Heart right ventricle (tissue), 16 donors: Measurements from ENCODE around the gene TEX22. TPM values are rescaled to one million over a fixed set of nuclear protein-coding genes. Genes with fewer than 3 reads are reported as not detected.

Source experiments
- ATAC-seq, 8 donors: fragments of 200-7000 bp; cut with Tn5 transposase; one replicate each; pipeline ENCODE4 v1.9.1; 2020; ENCODE audit warnings: mild to moderate bottlenecking in 8 of 8, moderate library complexity in 8 of 8, moderate number of reproducible peaks in 1 of 8
- DNase-seq, 2 donors: peaks; one replicate each; pipeline ENCODE4 v3.0.0-alpha.2; 2020
- H3K27ac ChIP-seq, 10 donors: fragments of 200-600 bp; sonication (generic) in 2 of 10; one replicate each; pipeline versions ENCODE4 v1.5.0 to v1.8.0; 2020 to 2022; ENCODE audit warnings: mild to moderate bottlenecking in 3 of 10
- H3K27me3 ChIP-seq, 7 donors: fragments of 200-600 bp; one replicate each; pipeline ENCODE4 v1.8.0; 2021 to 2022; ENCODE audit warnings: mild to moderate bottlenecking in 2 of 7
- H3K36me3 ChIP-seq, 9 donors: fragments of 200-600 bp; sonication (generic) in 1 of 9; one replicate each; pipeline versions ENCODE4 v1.5.0 to v1.8.0; 2020 to 2022; ENCODE audit warnings: mild to moderate bottlenecking in 2 of 9
- H3K4me1 ChIP-seq, 9 donors: fragments of 200-600 bp; sonication (generic) in 1 of 9; one replicate each; pipeline versions ENCODE4 v1.5.0 to v1.8.0; 2020 to 2022; ENCODE audit warnings: mild to moderate bottlenecking in 4 of 9
- H3K4me3 ChIP-seq, 10 donors: fragments of 200-600 bp; sonication (generic) in 2 of 10; one replicate each; pipeline versions ENCODE4 v1.5.0 to v1.8.0; 2020 to 2022; ENCODE audit warnings: mild to moderate bottlenecking in 7 of 10, moderate library complexity in 2 of 10
- H3K9me3 ChIP-seq, 11 donors: fragments of 200-600 bp in 10 of 11; sonication (generic) in 2 of 11; one replicate each; pipeline versions ENCODE4 v1.5.0 to v1.8.0; 2013 to 2022; ENCODE audit warnings: mild to moderate bottlenecking in 2 of 11, control low read depth in 1 of 11, moderate library complexity in 1 of 11
- WGBS, 2 donors: extraction: QIAGEN DNeasy Blood & Tissue Kit; methylation state at CpG; one replicate each; pipeline ENCODE4 v1.1.7; 2013; ENCODE audit warnings: inconsistent platforms in 1 of 2; 5-methylcytosine and 5-hydroxymethylcytosine counted together
- intact Hi-C, 10 donors: fragments of 100-400 bp; cut with DNase I; formaldehyde crosslinking; loops; one replicate each; pipeline versions ENCODE4 v1.11.1 to v1.14.2; 2022
- polyA plus RNA-seq, 2 donors: library from polyadenylated mRNA; stranded (reverse); fragments of 200-250 nt; gene quantifications; one replicate each; pipeline ENCODE4 v1.2.3, GENCODE V29; 2013
- total RNA-seq, 10 donors: library from RNA; stranded (reverse); fragmentation: NEBNext Ultra II Directional in 3 of 10; extraction: Animal tissue kit (Norgen Biotek cat#: 25700) in 3 of 10; gene quantifications; one replicate each; pipeline versions ENCODE4 v1.2.1 to v1.2.4, GENCODE V29; 2021 to 2023
- TF ChIP-seq, protein P1 (sequence below), 9 donors: fragments of 200-600 bp; sonication (generic) in 2 of 9; IDR thresholded peaks; one replicate each; pipeline versions ENCODE4 v1.5.0 to v1.8.0; 2021 to 2022; ENCODE audit warnings: antibody characterized with exemption in 9 of 9, mild to moderate bottlenecking in 5 of 9, moderate library complexity in 1 of 9
- donor health status: Arrhythmogenic right ventricular cardiomyopathy.
- donor health status: ischemic (EF 13 %, LVEDD 7.1; RV severe dilation, severe dysfunction).
- donor health status: healthy with polysubstance abuse.
- donor health status: DM: no; HTN: yes; CAD: no.
- donor health status: DM: no; HTN: no; CAD: no.
- donor health status: ischemic (EF 25% LVEDD 6.9; RV normal size, moderate dysfunction).
- donor health status: ischemic (EF 25% LVEDD 5.7; RV mildly dilated, moderate dysfunction).
- donor health status: healthy.
- donor health status: DM: yes; HTN: yes; CAD: no.
- donor health status: Ischemic cardiomyopathy.
- donor health status: ischemic (EF 35%, LVEDD 5.7; RV mildly dilated, moderate dysfunction).
- donor health status: nonischemic (EF 11% LVEDD 7.7; RV severe dilation, severe dysfunction).
- donor health status: DM: yes; HTN: yes; CAD: no.
- donor health status: PGD.
- donor health status: ischemic (EF 29% LVEDD 5.4; RV normal size, mild dysfunction).
- donor health status: nonischemic (EF 23%, LVEDD 6.1; RV moderate dilation, normal function).

The TEX22 gene
- total and polyA plus RNA-seq, 12 donors, result 0.07 to 2.0 (median 0.66) TPM; not detected in 2

DNA sequence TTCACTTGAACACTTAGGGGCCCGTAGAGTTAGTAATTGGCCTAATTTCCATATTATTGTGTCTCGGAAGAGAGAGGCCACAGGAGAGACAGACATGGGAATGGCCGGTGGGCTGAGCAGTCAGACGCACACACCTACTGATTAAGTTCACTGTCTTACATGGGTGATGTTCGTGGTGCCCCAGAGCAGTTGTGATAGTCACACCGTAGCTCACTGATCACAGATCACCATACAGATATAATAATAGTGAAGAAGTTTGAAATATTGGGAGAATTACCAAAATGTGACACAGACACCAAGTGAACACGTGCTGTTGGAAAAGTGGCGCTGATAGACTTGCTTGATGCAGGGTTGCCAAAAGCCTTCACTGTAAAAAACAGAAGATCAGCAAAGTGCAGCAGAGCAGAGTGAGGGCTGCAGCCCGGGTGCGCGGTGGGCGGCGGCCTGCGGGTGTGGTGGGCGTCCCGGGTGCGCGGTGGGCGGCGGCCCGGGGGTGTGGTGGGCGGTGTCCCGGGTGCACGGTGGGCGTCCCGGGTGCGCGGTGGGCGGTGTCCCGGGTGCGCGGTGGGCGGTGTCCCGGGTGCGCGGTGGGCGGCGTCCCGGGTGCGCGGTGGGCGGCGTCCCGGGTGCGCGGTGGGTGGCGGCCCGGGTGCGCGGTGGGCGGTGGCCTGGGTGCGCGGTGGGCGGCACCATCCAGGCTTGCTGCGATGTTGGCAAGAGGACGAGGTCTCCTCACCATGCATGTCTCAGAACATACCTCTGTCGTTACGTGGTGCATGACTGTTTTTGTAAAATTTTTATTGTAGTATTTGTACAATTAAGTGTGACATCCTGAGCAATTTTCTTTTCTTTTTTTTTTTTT, 34.3 kb upstream of the TEX22 start:
- DNase-seq (peak in 1 of 2 donors; percentile 44), ATAC-seq (peak in 3 of 8 donors; percentile 43 to 60 (median 53))
- H3K36me3 ChIP-seq, result peaks cover 0 to 48% (median 7%) of the 10 kb centered on the region in 9 donors
- no peak overlapping the region for H3K4me3 ChIP-seq
- H3K27ac ChIP-seq, result no peak overlapping the region
- H3K4me1 ChIP-seq, result peaks cover 0 to 6% (median 0%) of the 10 kb centered on the region in 9 donors
- intact Hi-C loops, result no loop called here
- TF ChIP-seq, protein P1, sequence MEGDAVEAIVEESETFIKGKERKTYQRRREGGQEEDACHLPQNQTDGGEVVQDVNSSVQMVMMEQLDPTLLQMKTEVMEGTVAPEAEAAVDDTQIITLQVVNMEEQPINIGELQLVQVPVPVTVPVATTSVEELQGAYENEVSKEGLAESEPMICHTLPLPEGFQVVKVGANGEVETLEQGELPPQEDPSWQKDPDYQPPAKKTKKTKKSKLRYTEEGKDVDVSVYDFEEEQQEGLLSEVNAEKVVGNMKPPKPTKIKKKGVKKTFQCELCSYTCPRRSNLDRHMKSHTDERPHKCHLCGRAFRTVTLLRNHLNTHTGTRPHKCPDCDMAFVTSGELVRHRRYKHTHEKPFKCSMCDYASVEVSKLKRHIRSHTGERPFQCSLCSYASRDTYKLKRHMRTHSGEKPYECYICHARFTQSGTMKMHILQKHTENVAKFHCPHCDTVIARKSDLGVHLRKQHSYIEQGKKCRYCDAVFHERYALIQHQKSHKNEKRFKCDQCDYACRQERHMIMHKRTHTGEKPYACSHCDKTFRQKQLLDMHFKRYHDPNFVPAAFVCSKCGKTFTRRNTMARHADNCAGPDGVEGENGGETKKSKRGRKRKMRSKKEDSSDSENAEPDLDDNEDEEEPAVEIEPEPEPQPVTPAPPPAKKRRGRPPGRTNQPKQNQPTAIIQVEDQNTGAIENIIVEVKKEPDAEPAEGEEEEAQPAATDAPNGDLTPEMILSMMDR (IDR thresholded peaks at IDR 0.05), result no peak
- WGBS, 2 donors, result 10 to 13% methylated on average over 53 to 58 of the region's 58 CpGs
- H3K27me3 ChIP-seq, result no peaks in the 10 kb centered on the region
- peaks cover 0 to 4% (median 0%) of the 10 kb centered on the region in 11 donors for H3K9me3 ChIP-seq

DNA sequence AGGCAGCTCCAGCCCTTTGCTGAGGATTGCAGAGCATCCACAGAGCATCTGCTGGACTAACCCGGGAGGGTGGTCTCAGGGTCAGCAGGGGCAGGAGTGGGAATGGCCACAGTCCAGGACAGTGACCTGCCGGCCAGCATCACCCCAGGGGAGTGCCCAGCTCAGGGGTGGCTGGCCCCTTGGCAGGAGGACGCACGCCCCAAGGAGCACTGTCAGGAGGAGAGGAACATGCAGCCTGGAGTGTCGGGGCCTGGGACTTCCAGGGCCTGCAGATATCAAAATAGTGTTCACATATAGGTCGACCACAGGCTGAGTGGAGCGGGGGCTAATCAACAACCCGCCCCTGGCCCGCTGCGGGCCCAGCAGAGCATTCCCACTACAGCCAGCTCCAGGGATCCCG, 33.2 kb upstream of the TEX22 start:
- intact Hi-C loops, result loop anchor here in 1 of 10 donors (5.0 kb wide), 1 partner anchor 162 kb away; the partner anchor contains the start of gene TMEM121

DNA sequence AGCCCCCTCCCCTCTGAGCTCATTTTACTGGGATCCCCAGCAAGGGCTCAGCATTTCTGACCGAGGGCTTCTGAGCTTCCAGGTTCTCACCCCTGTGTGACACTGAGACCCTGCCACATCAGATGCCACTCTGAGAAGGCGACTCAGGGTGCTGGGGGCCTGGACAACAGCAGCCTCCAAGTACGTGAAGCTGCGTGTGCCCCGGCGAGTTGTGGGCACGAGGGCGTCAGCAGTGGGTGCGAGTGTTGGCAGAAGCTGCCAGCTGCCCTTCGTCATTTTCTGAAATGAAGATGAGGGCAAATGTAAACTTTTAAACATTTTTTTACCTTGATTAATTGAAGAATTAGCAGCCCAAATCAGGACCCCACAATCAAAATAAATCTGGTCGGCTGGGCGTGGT, 32.7 kb upstream of the TEX22 start:
- Histone ChIP-seq H3K27ac (no peak overlapping the region), H3K4me1 (peaks cover 0 to 7% (median 0%) of the 10 kb centered on the region in 9 donors), H3K4me3 (no peak overlapping the region), H3K27me3 (no peaks in the 10 kb centered on the region), H3K9me3 (peaks cover 0 to 4% (median 0%) of the 10 kb centered on the region in 11 donors), H3K36me3 (peaks cover 0 to 49% (median 11%) of the 10 kb centered on the region in 9 donors)
- 96 to 99% methylated on average over 12 of the region's 12 CpGs for WGBS, 2 donors
- ATAC-seq, result no peak
- DNase-seq, result no peak
- intact Hi-C loops, result loop anchor here in 1 of 10 donors (5.0 kb wide), 1 partner anchor 162 kb away; the partner anchor contains the start of gene TMEM121
- TF ChIP-seq, protein P1 (IDR thresholded peaks at IDR 0.05), result no peak

More for the DNA sequence above, 33.2 kb upstream of the TEX22 start:
- no peaks in the 10 kb centered on the region for H3K27me3 ChIP-seq
- DNase-seq (no peak), ATAC-seq (peak in 1 of 8 donors; percentile 7)
- peaks cover 0 to 4% (median 0%) of the 10 kb centered on the region in 11 donors for H3K9me3 ChIP-seq
- H3K4me1 ChIP-seq, result peaks cover 0 to 6% (median 0%) of the 10 kb centered on the region in 9 donors
- WGBS, 2 donors, result 88 to 90% methylated on average over 11 of the region's 11 CpGs
- H3K36me3 ChIP-seq, result peaks cover 0 to 50% (median 11%) of the 10 kb centered on the region in 9 donors
- TF ChIP-seq, protein P1 (IDR thresholded peaks at IDR 0.05), result no peak
- no peak overlapping the region for H3K4me3 ChIP-seq
- no peak overlapping the region for H3K27ac ChIP-seq

DNA sequence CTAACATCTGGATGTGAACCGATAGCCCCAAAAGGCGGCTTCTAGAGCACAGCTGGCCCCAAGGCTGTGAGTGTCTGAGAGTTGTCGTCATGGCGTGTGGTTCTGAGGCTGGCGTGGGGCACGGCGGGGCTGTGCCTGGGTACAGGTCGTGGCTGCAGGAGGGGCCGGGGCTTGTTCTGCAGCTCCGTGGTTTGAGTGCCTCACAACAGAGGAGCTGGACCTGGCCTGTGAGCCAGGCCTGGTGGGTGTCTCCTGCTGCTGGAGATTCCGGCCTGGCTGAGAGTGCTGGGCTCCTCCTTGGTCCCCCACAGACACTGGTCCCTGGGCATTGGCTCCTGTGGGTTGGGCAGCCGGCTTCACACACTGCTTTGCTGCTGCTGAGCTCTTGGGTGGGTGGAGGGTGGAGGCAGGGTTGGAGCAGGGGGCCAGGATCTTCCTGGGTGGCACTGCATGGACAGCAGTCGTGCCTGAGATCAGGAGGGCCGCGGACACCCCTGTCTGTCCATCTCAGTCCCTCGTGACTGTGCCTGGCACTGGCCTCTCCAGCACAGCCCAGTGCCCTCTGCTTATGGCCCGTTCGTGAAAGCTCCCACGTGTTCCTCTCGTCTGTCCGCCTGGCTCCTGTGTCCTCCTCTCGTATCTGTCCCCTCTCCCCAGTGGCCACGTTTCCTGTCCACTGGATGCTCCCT, 31.8 kb upstream of the TEX22 start:
- TF ChIP-seq, protein P1 (IDR thresholded peaks at IDR 0.05), result no peak
- H3K4me3 ChIP-seq, result no peak overlapping the region
- ATAC-seq, result no peak
- 95 to 96% methylated on average over 23 of the region's 23 CpGs for WGBS, 2 donors
- peaks cover 0 to 43% (median 4%) of the 10 kb centered on the region in 9 donors for H3K36me3 ChIP-seq
- H3K9me3 ChIP-seq, result peaks cover 0 to 4% (median 0%) of the 10 kb centered on the region in 11 donors
- DNase-seq, result no peak
- H3K4me1 ChIP-seq, result peaks cover 0 to 12% (median 0%) of the 10 kb centered on the region in 9 donors
- intact Hi-C loops, result loop anchor here in 1 of 10 donors (5.0 kb wide), 1 partner anchor 161 kb away; the partner anchor contains the start of gene TMEM121
- H3K27me3 ChIP-seq, result no peaks in the 10 kb centered on the region
- H3K27ac ChIP-seq, result no peak overlapping the region
